Measurements from ENCODE around the gene POU2F3.

The POU2F3 gene

GRCh38 chr11:120210626-120211521 is 29.1 kb upstream of the POU2F3 start, which contains the start of gene OAF:
Gene OAF, plus strand, starts transcription at chr11:120211032. Its CDS starts 248 bp downstream, at chr11:120211280.
- DNase-seq (ENCODE audit: low spot score) = peak; percentile 91

- DNase-seq (ENCODE audit: low spot score) = no peak
Observed at GRCh38 chr11:120211522-120212258, 28.2 kb upstream of the POU2F3 start.

GRCh38 chr11:120212259-120212878 is 27.6 kb upstream of the POU2F3 start:
- DNase-seq (ENCODE audit: low spot score) = no peak

DNA sequence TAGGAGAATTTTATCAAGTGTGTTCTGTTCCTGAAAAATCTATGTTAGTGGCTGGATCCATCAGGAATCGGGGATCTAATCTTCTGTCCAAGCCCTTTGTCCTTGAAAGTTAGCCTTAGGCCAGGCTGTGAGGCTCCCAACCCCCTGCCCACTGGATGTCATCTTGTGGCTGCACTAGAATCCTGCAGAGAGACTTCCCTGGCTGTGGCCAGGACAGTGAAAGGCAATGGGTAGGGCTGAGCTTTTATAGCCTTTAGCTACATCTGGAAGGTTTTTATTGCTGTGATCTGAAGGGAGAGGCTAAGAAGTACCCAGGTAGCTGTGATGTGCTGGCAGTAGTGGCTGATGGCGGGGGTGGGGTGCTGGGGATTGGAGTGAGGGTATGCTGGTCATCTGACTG is 27.0 kb upstream of the POU2F3 start:
- no peak for DNase-seq (ENCODE audit: low spot score)

DNA sequence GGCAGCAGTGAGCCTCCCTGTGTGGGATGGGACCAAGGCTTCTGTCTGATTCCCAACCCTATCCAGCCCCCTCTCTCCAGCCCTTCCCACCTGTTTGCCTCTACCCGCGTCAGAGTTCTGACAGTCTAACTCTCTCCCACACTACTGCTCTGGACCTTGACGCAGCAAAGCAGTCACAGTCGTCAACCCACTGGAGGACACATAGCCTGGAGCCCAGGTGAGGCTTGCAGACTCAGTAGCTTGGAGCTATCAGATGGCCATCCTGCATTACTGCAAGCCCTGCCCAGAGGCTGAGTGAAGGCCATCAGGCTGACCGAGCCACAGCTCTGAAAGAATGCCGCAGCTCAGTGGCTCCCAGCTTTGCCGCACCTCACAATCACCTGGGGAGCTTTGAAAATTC is 25.4 kb upstream of the POU2F3 start:
- no peak for DNase-seq (ENCODE audit: low spot score)

- DNase-seq (ENCODE audit: low spot score) = peak; percentile 83
Observed at GRCh38 chr11:120215634-120216033, 24.3 kb upstream of the POU2F3 start.

DNA sequence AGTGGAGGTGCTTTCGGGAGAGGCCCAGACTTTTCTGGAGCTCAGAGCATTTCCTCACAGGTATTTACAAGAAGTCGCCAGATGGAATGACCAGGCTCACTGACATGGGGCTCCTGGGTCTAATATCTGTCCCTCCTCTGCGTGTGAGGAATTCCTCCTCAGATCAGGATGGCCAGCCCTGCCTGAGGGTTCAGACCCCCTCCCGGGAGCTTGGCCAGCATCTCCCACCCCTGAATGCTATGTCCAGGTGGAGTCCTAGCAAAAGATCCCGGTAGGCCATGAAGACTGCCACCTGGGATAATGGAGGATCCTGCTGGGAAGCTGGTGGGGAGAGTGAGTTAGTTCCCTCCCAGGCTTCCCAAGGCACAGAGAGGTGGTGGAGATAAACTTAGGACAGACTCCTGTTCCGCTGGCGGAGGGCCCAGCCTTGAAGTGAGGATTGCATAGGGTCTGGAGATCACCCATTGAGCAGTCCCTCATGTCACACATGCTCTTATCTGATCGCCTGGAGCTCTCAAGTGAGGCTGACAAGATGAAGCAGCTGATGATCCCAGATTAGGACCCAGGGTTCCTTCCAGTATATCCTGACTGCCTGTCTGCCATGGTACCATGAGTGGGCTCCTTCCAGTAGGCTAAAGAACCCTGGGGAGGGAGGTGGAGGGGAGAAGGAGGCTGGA is 23.4 kb upstream of the POU2F3 start:
- no peak for DNase-seq (ENCODE audit: low spot score)

DNA sequence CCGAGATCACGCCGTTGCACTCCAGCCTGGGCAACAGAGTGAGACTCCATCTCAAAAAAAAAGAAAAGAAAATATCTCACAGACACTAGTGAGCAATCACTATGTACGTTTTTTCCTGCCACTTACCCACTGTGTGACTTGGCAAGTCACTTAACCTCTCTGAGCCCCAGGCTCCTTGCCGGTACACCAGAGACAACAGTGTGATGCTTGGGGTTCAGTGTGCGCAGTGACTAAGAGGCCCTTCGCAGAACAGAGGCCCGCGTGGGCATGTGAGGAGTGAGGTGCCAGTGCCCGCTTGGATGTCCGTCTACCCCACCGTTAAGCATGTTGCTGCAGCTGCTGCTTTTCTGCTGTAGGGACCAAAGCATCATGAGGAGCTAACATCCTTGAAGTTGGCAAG is 22.4 kb upstream of the POU2F3 start:
- no peak for DNase-seq (ENCODE audit: low spot score)

GRCh38 chr11:120217941-120218694 is 21.8 kb upstream of the POU2F3 start:
- no peak for DNase-seq (ENCODE audit: low spot score)

DNA sequence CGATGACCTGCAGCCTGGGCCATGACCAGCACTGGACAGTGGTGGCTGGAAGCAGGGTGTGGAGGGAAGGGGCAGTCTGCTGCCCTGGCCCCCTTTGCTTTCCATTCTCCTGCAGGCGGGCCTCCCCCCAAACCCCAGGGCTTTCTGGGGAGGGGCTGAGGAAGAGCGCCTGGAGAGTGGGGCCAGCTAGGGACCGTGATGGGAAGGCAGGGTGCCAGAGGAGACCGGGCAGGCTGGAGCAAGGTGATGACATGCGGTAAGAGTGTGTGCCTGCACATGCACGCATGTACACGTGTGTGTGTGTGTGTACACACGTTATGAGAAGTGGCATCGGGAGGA is 21.3 kb upstream of the POU2F3 start:
- DNase-seq (ENCODE audit: low spot score) = no peak

GRCh38 chr11:120219232-120219937 is 20.6 kb upstream of the POU2F3 start:
- DNase-seq (ENCODE audit: low spot score) = no peak

DNA sequence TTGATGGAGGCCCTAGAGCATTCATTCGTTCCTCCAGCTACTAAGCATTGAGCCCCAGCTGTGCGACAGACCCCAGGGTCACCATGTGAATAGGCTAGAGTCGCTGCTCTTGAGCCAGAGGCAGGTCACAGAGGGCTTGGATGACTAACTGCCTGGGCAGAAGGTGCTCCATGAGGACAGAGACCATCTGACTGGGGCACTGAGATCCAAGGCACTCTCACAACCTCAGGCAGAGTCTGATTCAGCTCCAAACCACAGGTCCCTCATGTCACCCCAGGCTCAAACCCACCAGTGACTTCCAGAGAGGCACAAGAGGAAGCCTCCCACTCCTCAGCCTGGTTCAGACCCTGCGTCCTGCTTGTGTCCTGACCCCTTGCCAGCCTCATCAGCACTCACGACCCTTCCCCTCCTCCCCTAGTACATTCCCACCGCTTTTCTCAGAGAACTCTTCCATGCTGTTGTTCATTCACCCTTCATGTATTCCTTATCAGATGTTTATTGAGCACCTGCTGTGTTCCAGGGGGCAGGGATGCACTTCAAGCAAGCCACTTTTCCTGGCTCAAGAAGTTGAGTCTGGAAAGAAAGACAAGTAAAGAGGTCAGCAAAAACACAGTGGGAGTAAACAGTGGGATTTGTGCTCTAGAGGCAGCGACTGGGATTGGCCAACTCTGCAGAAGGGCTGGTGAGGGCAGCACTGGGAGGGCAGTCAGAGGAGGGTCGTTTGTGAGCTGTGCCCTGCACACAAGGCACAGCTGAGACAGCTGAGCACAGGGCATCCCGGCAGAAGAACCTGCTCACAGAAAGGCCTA is 19.8 kb upstream of the POU2F3 start:
- DNase-seq (ENCODE audit: low spot score) = no peak

GRCh38 chr11:120220747-120221037 is 19.2 kb upstream of the POU2F3 start:
- DNase-seq (ENCODE audit: low spot score) = no peak

- DNase-seq (ENCODE audit: low spot score) = no peak
Observed at GRCh38 chr11:120221115-120221752, 18.7 kb upstream of the POU2F3 start.

GRCh38 chr11:120222916-120223315 is 17.0 kb upstream of the POU2F3 start:
- DNase-seq (ENCODE audit: low spot score) = no peak

DNA sequence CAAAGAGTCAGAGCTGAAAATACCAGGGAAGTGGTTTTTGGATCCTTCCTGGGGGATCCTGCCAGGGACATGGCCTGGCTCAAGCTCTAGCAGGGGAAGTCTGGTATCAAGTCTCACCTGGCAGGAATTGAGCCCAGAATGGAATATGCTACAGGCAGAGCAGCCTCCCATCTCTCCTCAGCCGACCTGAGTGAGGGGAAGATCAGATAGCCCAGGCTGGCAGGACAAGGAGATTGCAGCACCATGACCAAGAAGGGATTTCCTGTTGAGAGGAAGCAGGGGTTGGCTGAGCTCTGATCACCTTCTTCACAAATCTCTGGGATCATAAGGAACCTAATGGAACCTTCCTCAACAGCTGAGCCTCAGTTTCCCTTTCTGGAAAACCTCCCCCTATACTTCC is 16.1 kb upstream of the POU2F3 start:
- no peak for DNase-seq (ENCODE audit: low spot score)

GRCh38 chr11:120224361-120224760 is 15.6 kb upstream of the POU2F3 start:
- no peak for DNase-seq (ENCODE audit: low spot score)

GRCh38 chr11:120224972-120225909 is 14.7 kb upstream of the POU2F3 start:
- no peak for DNase-seq (ENCODE audit: low spot score)

DNA sequence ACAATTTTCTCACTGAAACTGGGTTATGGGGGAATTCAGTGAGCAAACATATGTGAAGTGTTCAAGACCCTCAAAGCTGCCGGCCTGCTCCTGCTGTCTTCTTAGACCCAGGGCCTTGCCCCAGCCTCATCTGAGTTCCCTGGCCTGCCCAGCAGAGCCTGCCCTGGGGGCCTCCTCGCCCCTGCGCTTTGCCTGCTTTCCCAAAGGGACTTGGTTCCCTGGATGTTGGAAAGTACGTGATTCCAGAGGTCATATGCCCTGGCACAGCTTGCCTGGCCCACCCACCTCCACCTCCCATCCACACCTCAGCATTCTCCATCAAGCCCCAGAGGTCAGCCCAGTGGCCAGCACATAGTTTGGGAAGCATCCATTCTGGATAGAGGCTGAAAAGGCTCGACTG is 13.7 kb upstream of the POU2F3 start:
- DNase-seq (ENCODE audit: low spot score) = no peak

Data from AG08396 (cell line).